Ovary (tissue), 9 donors: ENCODE data around the gene MRPS2. TPM values are rescaled to one million over a fixed set of nuclear protein-coding genes. Genes with fewer than 3 reads are reported as not detected.
A peak's percentile ranks its signal among the peaks of the same experiment; 100 is the strongest.

Source experiments
- DNase-seq, 5 donors: peaks; one replicate each; pipeline ENCODE4 v3.0.0-alpha.2; 2019 to 2020
- H3K27ac ChIP-seq, 2 donors: fragments of 200-600 bp; one replicate each; pipeline versions ENCODE4 v1.5.1 to v1.8.0; 2019 to 2022
- H3K27me3 ChIP-seq: fragments of 200-600 bp; one replicate; pipeline ENCODE4 v1.8.0; 2022
- H3K36me3 ChIP-seq: fragments of 200-600 bp; sonication (generic); one replicate; pipeline ENCODE4 v1.5.1; 2019
- H3K4me1 ChIP-seq: one replicate; pipeline ENCODE4 v1.8.1; 2013; ENCODE audit warnings: mild to moderate bottlenecking, moderate library complexity; ENCODE audit not compliant: insufficient read depth
- H3K4me3 ChIP-seq: fragments of 200-600 bp; sonication (generic); one replicate; pipeline ENCODE4 v1.5.1; 2017
- H3K9me3 ChIP-seq, 2 donors: fragments of 200-600 bp in 1 of 2; sonication (generic) in 1 of 2; one replicate each; pipeline versions ENCODE4 v1.5.1 to v1.8.1; 2013 to 2019; ENCODE audit warnings: mild to moderate bottlenecking in 1 of 2, moderate library complexity in 1 of 2
- CTCF ChIP-seq, 3 donors: fragments of 450-650 bp in 2 of 3; fragments of 200-600 bp in 1 of 3; IDR thresholded peaks; one replicate each; pipeline versions ENCODE4 v1.5.1 to v1.8.0; 2016 to 2022; ENCODE audit warnings: antibody characterized with exemption in 3 of 3, mild to moderate bottlenecking in 1 of 3
- EP300 ChIP-seq: sonication (generic); formaldehyde crosslinking; IDR thresholded peaks from one replicate; pipeline ENCODE4 v1.6.1; 2017; ENCODE audit warnings: antibody characterized with exemption
- POLR2A ChIP-seq: fragments of 450-650 bp; IDR thresholded peaks from one replicate; pipeline ENCODE4 v1.6.1; 2017; ENCODE audit warnings: antibody characterized with exemption, mild to moderate bottlenecking, moderate library complexity
- WGBS, 3 donors: extraction: QIAGEN DNeasy Blood & Tissue Kit in 1 of 3; methylation state at CpG; one replicate each; pipeline versions ENCODE4 v1.1.5 to v1.1.7; 2013 to 2017; 5-methylcytosine and 5-hydroxymethylcytosine counted together
- intact Hi-C, 4 donors: fragments of 100-400 bp; cut with DNase I; formaldehyde crosslinking; loops; one replicate each; pipeline versions ENCODE4 v1.11.0 to v1.15.1; 2022 to 2023
- polyA plus RNA-seq, 2 donors: library from polyadenylated mRNA; stranded (reverse); fragments of 200-250 nt in 1 of 2; fragments of 350-450 nt in 1 of 2; fragmentation: Illumina TruSeq in 1 of 2; extraction: RNeasy Lipid Tissue Mini Kit (QIAGEN cat#74804) in 1 of 2; gene quantifications; one replicate each; pipeline ENCODE4 v1.2.3, GENCODE V29; 2013 to 2014
- total RNA-seq, 7 donors: library from RNA; depleted of rRNA in 2 of 7; stranded (reverse); fragments of >200 nt in 2 of 7; fragmentation: NEBNext Ultra II Directional in 3 of 7; extraction: Animal tissue kit (Norgen Biotek cat#: 25700) in 3 of 7; gene quantifications; one replicate each; pipeline versions ENCODE4 v1.1.0 to v1.2.4, GENCODE V29; 2016 to 2023
- donor health status: DM: no; HTN: no; CAD: no; lungs with moderate emphysema.
- donor health status: DM: no; HTN: no; CAD: no.
- donor health status: Bipolar disorder and iron deficiency.
- donor health status: DM: yes; HTN: yes; CAD: no.
- donor health status: DM: no; HTN: no; CAD: no.
- donor health status: DM: yes; HTN: yes; CAD: no.

MRPS2 gene
- total and polyA plus RNA-seq, 9 donors = 9.7 to 53.2 (median 30.4) TPM

- Histone ChIP-seq H3K27me3 (no peaks in the 10 kb centered on the region), H3K36me3 (no peaks in the 10 kb centered on the region), H3K9me3 (no peaks in the 10 kb centered on the region), H3K4me3 (peak within 1 kb of the TSS; percentile 48), H3K27ac (peak within 1 kb of the TSS; percentile 62 to 71), H3K4me1 (peaks cover 4% of the 10 kb centered on the region)
- 1% methylated on average over 98 of the region's 103 CpGs; no CpG with 5 or more reads in 2 of the 3 donors for WGBS, 3 donors
- intact Hi-C loops = loop anchor here in 1 of 4 donors (5.0 kb wide), 1 partner anchor 37 kb away; no protein-coding TSS in a partner anchor
- DNase-seq = no peak
- TF ChIP-seq EP300 = no peak
- TF ChIP-seq CTCF (IDR thresholded peaks at IDR 0.05) = no peak
- no peak for TF ChIP-seq POLR2A
Observed at GRCh38 chr9:135479469-135480052, 20.9 kb upstream of the MRPS2 start, which contains the start of gene PPP1R26. TSS of gene PPP1R26 (plus strand) at chr9:135479782. CDS start at chr9:135484511, 4,729 bp downstream.

- peaks cover 4% of the 10 kb centered on the region for H3K4me1 ChIP-seq
- H3K36me3 ChIP-seq = no peaks in the 10 kb centered on the region
- H3K4me3 ChIP-seq = peak overlapping the region; percentile 48
- TF ChIP-seq POLR2A = no peak
- TF ChIP-seq EP300 = no peak
- TF ChIP-seq CTCF (IDR thresholded peaks at IDR 0.05) = no peak
- peak in 1 of 5 donors; percentile 48 for DNase-seq
- no peaks in the 10 kb centered on the region for H3K9me3 ChIP-seq
- no peaks in the 10 kb centered on the region for H3K27me3 ChIP-seq
- H3K27ac ChIP-seq = peak overlapping the region; percentile 5 to 10
- 1% methylated on average over 57 to 76 of the region's 76 CpGs for WGBS, 3 donors
- intact Hi-C loops = no loop called here
Observed at GRCh38 chr9:135480071-135480939, 20.2 kb upstream of the MRPS2 start.

- Histone ChIP-seq H3K36me3 (no peaks in the 10 kb centered on the region), H3K9me3 (no peaks in the 10 kb centered on the region), H3K27ac (no peak overlapping the region), H3K4me1 (peaks cover 4% of the 10 kb centered on the region), H3K4me3 (peak overlapping the region; percentile 48), H3K27me3 (no peaks in the 10 kb centered on the region)
- 40 to 46% (median 44%) methylated on average over 11 of the region's 11 CpGs for WGBS, 3 donors
- intact Hi-C loops = no loop called here
- no peak for TF ChIP-seq EP300
- TF ChIP-seq CTCF (IDR thresholded peaks at IDR 0.05) = no peak
- TF ChIP-seq POLR2A = no peak
- no peak for DNase-seq
Observed at GRCh38 chr9:135480940-135481310, 19.6 kb upstream of the MRPS2 start.

- TF ChIP-seq POLR2A (no peak), EP300 (no peak), CTCF (IDR thresholded peaks at IDR 0.05) (no peak)
- 77 to 84% (median 82%) methylated on average over 8 of the region's 8 CpGs for WGBS, 3 donors
- no peaks in the 10 kb centered on the region for H3K27me3 ChIP-seq
- intact Hi-C loops = no loop called here
- no peak overlapping the region for H3K4me3 ChIP-seq
- peaks cover 4% of the 10 kb centered on the region for H3K4me1 ChIP-seq
- H3K27ac ChIP-seq = no peak overlapping the region
- H3K9me3 ChIP-seq = no peaks in the 10 kb centered on the region
- H3K36me3 ChIP-seq = no peaks in the 10 kb centered on the region
- no peak for DNase-seq
Observed at GRCh38 chr9:135482015-135482754, 18.3 kb upstream of the MRPS2 start.
